T-helper 2 cell treated with Interferon-gamma antibody and Interleukin-4, amounts not matched to agents 100 ng/mL and 5 ng/mL, for 36 hours (primary cell): ENCODE results near the gene SLC25A40. TPM values are rescaled to one million over a fixed set of nuclear protein-coding genes. Genes with fewer than 3 reads are reported as not detected.
"Not testable (repeated sequence)": the region's sequence is repeated elsewhere in the genome, so short reads cannot be mapped to it uniquely, and the experiment has no call there.

Source experiments
- intact Hi-C: fragments of 100-400 bp; cut with micrococcal nuclease; formaldehyde crosslinking; loops from one replicate; pipeline ENCODE4 v1.15.1; 2023
- total RNA-seq: library from RNA; stranded (reverse); gene quantifications from 2 replicates; pipeline ENCODE4 v1.2.3, GENCODE V29; 2022

Gene SLC25A40
- 42.9 and 46.7 TPM in 2 replicates for total RNA-seq

- intact Hi-C loops: loop anchor here (1.0 kb wide), 5 partner anchors 9 to 531 kb away; partner anchors contain the start of genes ADAM22, CROT, RUNDC3B and SRI
Observed at GRCh38 chr7:87876040-87876868, at the start of gene SLC25A40, which contains the start of gene DBF4. SLC25A40 (minus strand) TSS chr7:87876360; CDS start chr7:87858727, 17,633 bp downstream. DBF4 (plus strand) TSS chr7:87876493; CDS start chr7:87876733, 240 bp downstream.

GRCh38 chr7:87922759-87923395, 46.7 kb upstream of the SLC25A40 start:
- intact Hi-C loops: not testable (repeated sequence)

GRCh38 chr7:87920578-87920977, 44.4 kb upstream of the SLC25A40 start:
- intact Hi-C loops: no loop called here

- intact Hi-C loops: no loop called here
Observed at GRCh38 chr7:87919875-87920274, 43.7 kb upstream of the SLC25A40 start.

GRCh38 chr7:87918740-87919139, 42.6 kb upstream of the SLC25A40 start:
- intact Hi-C loops: no loop called here

GRCh38 chr7:87912121-87912520, 36.0 kb upstream of the SLC25A40 start:
- intact Hi-C loops: no loop called here

GRCh38 chr7:87908814-87909213, 32.7 kb upstream of the SLC25A40 start:
- intact Hi-C loops: not testable (repeated sequence)

GRCh38 chr7:87907136-87907906, 31.2 kb upstream of the SLC25A40 start:
- intact Hi-C loops: not testable (repeated sequence)

- intact Hi-C loops: no loop called here
Observed at GRCh38 chr7:87899255-87899654, 23.1 kb upstream of the SLC25A40 start.

GRCh38 chr7:87895363-87895762, 19.2 kb upstream of the SLC25A40 start:
- intact Hi-C loops: no loop called here

- intact Hi-C loops: loop anchor here (1.0 to 2.0 kb wide), 2 partner anchors 90 to 574 kb away; no protein-coding TSS in a partner anchor
Observed at GRCh38 chr7:87886875-87887274, 10.7 kb upstream of the SLC25A40 start.

GRCh38 chr7:87885018-87885417, 8.9 kb upstream of the SLC25A40 start:
- intact Hi-C loops: loop anchor here (1.0 kb wide), 1 partner anchor 9 kb away; the partner anchor contains the start of genes DBF4 and SLC25A40

- intact Hi-C loops: no loop called here
Observed at GRCh38 chr7:87882151-87882937, 6.2 kb upstream of the SLC25A40 start.

GRCh38 chr7:87878208-87878735, 2.1 kb upstream of the SLC25A40 start:
- intact Hi-C loops: no loop called here

GRCh38 chr7:87877366-87878040, 1.3 kb upstream of the SLC25A40 start:
- intact Hi-C loops: no loop called here

- intact Hi-C loops: loop anchor here (1.0 kb wide), 5 partner anchors 8 to 532 kb away; partner anchors contain the start of genes ADAM22, CROT, RUNDC3B and SRI
Observed at GRCh38 chr7:87876869-87877234, 692 bp upstream of the SLC25A40 start.

- intact Hi-C loops: loop anchor here (1.0 to 2.0 kb wide), 6 partner anchors 10 to 530 kb away; partner anchors contain the start of genes ADAM22, CROT, RUNDC3B and SRI
Observed at GRCh38 chr7:87875151-87876039, 765 bp downstream of the SLC25A40 start.

GRCh38 chr7:87874066-87874465, 2.1 kb downstream of the SLC25A40 start:
- intact Hi-C loops: loop anchor here (2.0 kb wide), 1 partner anchor 13 kb away; no protein-coding TSS in a partner anchor
